Measurements from ENCODE around the gene HINT3.
A peak's percentile ranks its signal among the peaks of the same experiment; 100 is the strongest.
"Not testable (repeated sequence)": the region's sequence is repeated elsewhere in the genome, so short reads cannot be mapped to it uniquely, and the experiment has no call there.

HINT3 gene

GRCh38 chr6:125956506-125957390 lies at the start of gene HINT3:
Gene HINT3 (plus strand): TSS chr6:125956770. CDS start chr6:125956978, 208 bp downstream.
- peak; percentile 92 for DNase-seq (ENCODE audit: low spot score)

GRCh38 chr6:125910527-125910926 lies 46.0 kb upstream of the HINT3 start:
- no peak for DNase-seq (ENCODE audit: low spot score)

DNA sequence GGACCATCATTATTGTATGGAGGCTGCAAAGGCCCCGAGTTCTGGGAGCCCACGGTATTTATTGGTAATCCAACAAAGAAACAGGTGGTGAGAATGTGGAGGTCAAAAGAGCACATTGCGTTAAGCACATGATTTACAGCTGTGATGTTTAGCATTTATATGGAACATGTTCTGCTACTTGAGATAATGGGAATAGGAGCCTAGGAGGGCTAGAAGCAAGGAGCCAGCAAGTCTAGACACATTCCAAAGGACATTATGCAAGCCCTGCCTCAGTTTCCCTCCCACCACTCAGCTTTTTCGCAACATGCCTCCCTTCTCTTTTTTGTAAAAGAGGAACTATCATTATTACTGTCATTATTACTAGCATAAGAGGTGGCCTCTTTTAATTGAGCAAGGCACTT lies 45.5 kb upstream of the HINT3 start:
- DNase-seq (ENCODE audit: low spot score) = not testable (repeated sequence)

GRCh38 chr6:125912430-125912829 lies 44.1 kb upstream of the HINT3 start:
- not testable (repeated sequence) for DNase-seq (ENCODE audit: low spot score)

GRCh38 chr6:125913145-125913544 lies 43.4 kb upstream of the HINT3 start:
- no peak for DNase-seq (ENCODE audit: low spot score)

GRCh38 chr6:125913864-125914351 lies 42.7 kb upstream of the HINT3 start:
- no peak for DNase-seq (ENCODE audit: low spot score)

DNA sequence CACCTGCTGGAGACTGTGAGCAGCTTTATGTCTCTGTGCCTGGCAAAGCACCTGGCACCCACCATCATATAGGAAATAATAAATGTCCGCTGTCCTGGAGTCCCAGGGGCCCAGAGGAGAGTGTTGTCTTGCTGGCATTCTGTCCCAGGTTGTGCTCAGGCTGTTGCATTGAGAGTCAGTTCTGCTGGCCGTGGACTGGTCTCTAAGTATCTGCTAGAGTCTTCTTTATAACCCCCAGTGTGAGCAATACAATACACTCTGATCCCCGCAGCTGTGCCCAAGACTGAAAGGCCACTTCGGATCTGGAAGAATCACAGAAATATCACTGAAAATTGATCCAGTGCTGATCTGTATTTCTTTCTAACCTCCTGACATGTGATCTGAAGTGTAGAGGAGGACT lies 38.3 kb upstream of the HINT3 start:
- no peak for DNase-seq (ENCODE audit: low spot score)

GRCh38 chr6:125918681-125919566 lies 37.6 kb upstream of the HINT3 start:
- peak; percentile 21 for DNase-seq (ENCODE audit: low spot score)

- no peak for DNase-seq (ENCODE audit: low spot score)
Measured at GRCh38 chr6:125919618-125920017, 37.0 kb upstream of the HINT3 start.

DNA sequence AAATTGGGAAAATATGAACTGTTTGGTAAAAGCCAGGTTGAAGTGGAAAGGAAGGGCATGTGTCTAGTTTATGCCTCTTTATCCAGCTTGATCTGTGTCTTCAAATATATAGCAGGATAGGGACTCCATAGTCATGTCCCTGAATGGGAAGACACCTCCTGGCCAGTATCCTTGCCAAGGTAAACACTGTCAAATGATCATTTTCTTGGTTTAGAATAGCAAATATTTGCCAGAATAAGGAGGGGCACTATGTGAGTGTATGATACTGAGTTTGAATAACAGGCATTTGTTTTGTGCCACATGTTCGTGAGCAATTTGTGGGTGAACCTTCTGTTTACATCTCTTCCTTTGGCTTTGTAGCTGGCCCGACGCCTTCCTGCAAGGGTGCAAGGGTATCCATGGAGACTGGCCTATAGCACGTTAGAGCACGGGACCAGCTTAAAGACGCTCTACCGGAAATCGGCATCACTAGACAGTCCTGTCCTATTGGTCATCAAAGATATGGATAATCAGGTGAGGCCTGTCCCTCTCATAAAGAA lies 34.2 kb upstream of the HINT3 start:
- no peak for DNase-seq (ENCODE audit: low spot score)

DNA sequence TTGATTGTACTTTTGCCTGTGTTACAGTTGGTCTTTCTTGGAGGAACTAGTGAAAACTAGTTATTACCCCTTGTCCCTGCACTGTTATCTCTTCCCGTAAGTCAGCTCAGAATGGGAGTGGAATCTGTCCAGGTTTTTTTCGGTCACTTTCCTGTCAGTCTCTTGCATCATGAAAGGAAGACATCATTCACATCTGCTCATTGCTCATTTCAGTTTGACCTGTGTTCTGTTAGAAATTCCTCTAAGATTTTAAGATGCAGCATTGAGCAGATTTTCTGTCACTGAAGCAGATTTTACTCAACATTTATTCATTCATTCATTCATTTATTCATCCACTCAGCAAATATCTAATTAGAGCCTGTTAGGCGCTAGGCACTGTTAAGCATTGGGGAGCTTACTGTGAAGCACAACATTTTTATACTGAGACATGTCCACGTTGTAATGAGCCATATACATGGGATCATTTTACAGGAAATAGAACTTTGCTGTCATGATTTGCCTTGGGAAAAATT lies 33.1 kb upstream of the HINT3 start:
- no peak for DNase-seq (ENCODE audit: low spot score)

DNA sequence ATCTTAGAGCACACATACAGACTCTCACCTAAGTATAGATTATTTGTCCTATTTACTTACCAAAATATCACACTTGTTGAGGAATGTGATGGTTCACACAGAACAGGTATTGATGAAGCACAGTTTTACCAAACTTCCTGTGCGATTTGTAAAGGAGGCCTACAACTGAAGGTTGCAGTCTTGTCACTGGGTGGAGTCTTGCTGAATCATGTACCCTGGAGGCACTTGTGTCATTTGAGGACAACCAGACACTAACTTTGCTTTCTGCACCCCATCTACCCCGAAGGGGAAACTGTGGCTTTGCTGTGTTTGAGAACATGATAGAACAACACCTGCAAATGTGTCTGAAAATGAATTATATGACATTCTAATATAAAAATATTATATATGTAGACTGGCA lies 32.4 kb upstream of the HINT3 start:
- no peak for DNase-seq (ENCODE audit: low spot score)

GRCh38 chr6:125924697-125925358 lies 31.7 kb upstream of the HINT3 start:
- no peak for DNase-seq (ENCODE audit: low spot score)

DNA sequence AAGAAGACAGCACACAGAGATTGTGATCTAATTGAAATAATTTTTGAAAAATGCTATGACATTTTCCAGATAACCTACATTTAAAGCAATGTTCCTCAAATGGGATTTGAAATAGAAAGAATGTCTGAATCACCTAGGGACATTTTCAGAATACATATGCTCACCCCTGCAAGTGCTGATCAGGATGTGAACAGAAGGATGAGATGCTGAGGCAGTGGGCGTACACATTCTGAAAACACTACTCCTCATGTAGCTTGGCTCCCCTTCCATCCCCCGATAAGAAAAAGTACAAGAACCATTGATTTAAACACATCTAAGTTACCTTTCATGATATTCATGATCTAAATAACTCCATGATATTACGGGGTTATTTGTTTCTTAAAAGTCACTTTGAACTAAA lies 29.9 kb upstream of the HINT3 start:
- no peak for DNase-seq (ENCODE audit: low spot score)

- DNase-seq (ENCODE audit: low spot score) = no peak
Measured at GRCh38 chr6:125927761-125928160, 28.8 kb upstream of the HINT3 start.

DNA sequence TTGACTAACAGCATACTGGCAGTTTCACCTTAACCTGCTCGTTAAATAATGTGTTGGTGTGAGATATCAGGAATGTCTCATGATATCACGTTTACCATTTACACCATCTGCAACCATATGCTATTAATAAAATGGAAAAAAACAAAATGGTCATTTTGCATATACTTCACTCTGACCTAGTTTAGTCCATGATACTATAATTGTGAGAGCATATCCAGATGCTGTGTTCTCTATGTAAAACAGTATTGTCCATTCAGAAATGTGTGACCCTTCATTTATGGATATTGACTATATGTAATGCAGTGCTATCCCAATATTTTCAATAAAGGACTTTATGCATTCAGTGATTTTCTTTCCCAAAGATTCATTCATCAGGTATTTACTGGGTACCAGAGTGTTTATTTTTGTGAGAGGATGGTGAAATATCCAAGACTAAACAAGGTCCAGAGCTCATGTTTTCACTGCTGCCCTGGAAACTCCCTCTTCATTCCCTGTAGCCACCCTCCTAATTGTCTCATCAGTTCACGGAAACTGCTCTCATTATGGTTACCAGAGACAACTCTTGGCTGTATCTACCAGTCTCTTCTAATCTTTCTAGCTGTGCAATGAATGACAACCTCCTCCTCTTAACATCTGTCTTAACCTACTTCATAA lies 25.7 kb upstream of the HINT3 start:
- DNase-seq (ENCODE audit: low spot score) = no peak

GRCh38 chr6:125931733-125932450 lies 24.7 kb upstream of the HINT3 start:
- DNase-seq (ENCODE audit: low spot score) = no peak

GRCh38 chr6:125932451-125932795 lies 24.1 kb upstream of the HINT3 start:
- no peak for DNase-seq (ENCODE audit: low spot score)

GRCh38 chr6:125935520-125935919 lies 21.1 kb upstream of the HINT3 start:
- not testable (repeated sequence) for DNase-seq (ENCODE audit: low spot score)

- no peak for DNase-seq (ENCODE audit: low spot score)
Measured at GRCh38 chr6:125939026-125939425, 17.5 kb upstream of the HINT3 start.

GRCh38 chr6:125939791-125940190 lies 16.8 kb upstream of the HINT3 start:
- no peak for DNase-seq (ENCODE audit: low spot score)
